Measurements from ENCODE around the gene PPIF.

The PPIF gene

DNA sequence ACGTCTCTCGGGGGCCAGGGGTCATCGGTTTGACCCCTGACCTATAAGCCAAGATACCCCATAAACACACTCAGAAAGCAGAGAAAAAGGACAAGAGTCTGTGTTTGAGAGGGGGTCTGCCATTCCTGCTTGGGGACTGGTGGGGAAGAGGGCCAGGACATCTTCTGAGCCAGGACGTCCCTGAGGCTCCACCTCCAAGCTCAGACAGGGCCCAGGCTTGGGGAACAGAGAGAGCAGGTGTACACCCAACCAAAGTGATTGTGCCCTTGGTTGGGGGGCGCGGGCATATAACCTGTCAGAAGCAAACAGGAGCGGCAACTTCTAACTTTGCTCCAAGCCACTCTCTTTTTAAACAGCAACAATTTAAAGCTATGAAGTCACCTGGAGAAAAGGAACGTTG lies 33.9 kb upstream of the PPIF start:
- in situ Hi-C loops (cut with MboI; ENCODE audit: low sequenced_read_pairs), result no loop called here

DNA sequence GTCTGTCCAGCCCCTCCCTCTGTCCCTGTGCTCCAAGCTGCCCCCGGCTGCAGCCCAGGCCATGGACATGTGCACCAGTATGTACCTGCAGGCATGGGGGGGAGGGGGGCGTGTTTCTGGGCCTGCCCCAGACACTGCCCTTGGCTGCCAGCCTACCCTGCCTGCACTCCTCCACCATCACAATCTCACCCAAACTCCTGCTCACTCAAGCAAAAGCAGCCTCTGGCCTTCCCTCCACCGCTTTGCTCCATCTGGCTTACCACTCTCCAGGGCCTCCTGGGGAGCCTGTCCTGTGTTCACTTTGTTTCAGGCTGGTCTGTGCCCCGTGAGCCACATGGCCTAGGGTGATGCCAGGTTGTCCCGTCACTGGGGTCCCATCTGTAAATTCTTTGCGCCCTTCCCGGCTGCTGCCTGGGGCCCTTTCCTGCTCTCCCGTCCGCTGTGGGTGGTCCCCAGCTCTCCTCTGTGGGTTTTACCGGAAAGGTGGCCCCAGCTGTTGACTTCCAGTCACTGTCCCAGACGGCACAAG lies 33.3 kb upstream of the PPIF start:
- in situ Hi-C loops (cut with MboI; ENCODE audit: low sequenced_read_pairs), result no loop called here

DNA sequence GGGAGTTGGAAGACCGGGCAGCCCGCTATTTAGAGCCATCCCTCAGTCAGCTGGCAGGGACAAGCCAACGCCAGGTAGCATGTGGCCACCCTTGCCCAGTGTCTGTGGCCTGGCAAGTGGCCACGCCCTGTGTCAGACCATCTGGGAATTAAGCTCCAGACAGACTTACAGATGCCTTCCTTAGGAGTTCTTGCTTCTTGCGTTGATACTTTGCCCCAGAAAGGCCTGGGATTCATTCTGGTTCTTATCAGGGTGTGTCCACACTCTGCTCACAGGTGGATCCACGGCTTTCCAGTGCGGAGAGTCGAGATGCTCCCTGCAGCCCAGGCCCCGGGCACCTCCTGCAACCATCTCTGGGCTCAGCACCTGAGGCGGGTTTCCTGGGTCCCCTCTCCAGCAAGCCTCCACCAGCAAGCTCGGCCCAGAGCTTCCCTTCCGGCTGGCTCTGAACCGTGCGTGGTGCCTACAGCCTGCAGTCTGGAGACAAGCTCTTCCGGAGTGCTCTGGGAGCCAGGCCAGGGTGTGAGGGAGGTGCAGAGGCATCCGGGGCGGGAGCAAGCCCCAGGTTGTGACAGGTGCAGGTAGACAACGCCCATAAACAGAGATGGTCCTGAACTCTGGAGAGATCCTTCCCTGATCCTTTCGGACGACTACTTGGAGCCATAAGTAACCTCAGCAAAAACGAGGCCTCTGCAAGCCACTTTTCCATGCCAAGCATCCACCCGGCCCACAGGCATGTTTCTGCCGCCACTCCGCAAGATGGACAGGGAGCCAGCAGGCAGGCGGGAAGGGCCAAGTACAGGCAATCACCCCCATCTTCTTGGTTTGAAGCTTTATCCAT lies 32.3 kb upstream of the PPIF start:
- in situ Hi-C loops (cut with MboI; ENCODE audit: low sequenced_read_pairs), result no loop called here

DNA sequence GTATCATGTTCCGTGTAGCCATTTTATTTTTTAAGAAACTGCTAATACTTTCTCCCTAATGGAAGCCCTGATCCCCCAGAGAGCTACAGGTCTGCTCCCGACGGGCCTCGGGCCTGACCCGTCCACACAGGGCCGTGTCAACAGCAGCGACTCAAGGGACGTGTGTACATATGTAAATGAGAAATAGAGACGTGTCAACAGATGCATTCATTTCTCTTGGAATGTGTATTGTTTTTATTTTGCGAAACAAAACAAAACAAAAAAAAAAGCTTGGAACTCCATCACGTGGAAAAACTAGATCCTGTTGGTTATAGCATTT lies 31.7 kb upstream of the PPIF start:
- in situ Hi-C loops (cut with MboI; ENCODE audit: low sequenced_read_pairs), result no loop called here

DNA sequence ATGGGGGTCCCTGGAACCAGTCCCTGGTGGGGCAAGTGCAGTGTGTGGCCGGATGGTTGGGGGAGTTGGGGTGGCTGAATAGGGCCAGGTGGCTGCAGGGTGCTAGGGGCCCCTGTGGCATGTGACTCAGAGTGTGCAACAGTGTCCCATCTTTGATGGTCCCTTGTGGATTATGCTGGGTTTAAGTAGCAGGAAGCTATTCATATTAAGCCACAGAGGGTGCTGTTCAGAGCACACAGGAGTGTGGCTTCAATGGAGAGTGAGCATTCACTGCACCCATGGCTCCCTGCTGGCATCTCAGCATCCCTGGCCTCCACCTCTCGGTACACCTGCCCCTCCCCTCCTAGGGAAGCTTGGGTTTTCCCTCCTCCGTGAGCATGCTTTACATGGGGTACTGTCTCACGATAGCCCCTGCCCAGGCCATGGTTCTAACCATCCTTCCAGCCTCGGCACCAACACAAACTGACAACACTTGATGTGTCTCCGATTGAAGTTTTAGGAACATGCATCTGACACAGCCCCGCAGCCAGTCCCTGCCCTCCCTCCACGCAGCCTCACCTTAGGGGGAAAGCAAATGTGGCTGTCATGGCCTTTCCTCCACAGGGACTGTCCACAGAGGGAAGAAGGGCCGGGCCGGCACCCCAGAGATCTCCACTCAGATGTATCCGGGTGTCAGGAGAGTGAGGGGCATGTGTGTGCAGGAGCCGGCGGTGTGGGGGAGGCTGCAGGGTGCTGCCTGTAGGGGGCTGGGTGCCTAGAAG lies 30.4 kb upstream of the PPIF start:
- in situ Hi-C loops (cut with MboI; ENCODE audit: low sequenced_read_pairs), result no loop called here

DNA sequence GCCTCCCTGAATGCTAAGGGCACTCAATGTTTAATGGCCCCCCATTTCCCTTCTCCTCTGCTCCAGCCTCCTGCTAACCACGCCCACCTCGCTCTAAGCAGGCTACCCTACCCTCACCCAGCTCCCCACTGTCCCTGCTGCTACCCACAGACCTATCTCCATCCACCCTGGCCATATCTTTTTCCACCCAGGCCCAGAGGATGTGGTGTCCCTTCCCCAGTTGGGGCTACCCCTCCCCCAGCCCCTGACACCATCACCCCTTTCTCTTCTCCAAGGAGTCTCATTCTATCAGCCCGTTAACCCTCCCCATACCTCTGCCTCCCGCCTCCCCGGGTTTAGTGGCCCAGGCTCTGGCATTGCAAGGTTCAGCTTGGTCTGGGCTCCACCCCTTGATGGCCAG lies 28.9 kb upstream of the PPIF start:
- in situ Hi-C loops (cut with MboI; ENCODE audit: low sequenced_read_pairs), result no loop called here

DNA sequence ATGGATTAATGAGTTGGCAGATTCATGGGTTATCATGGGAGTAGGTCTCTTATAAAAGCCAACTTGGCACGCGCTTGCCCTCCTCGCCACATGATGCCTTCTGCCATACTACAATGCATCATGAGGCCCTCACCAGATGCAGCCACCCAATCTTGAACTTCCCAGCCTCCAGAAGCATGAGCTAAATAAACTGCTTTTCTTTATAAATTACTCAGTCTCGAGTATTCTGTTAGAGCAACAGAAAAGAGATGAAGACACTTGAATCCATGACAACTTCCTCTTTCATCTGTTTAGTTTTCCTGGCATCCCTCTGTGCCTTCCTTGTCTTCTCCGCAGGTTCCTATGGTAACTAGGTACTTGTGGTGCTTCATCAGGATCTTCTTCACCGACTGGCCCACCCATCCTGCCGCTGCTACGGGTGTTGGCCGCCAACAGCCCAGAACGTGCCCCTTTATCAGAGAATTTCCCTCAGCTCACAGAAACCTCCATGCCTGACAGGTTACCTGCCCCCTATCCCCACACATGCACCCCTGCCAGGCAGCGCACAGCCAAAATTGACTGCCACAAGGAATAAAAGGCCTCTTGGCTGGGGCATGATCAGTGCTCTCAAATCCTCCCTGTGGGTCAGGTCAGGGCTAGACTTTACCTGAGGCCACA lies 28.0 kb upstream of the PPIF start:
- in situ Hi-C loops (cut with MboI; ENCODE audit: low sequenced_read_pairs), result no loop called here

DNA sequence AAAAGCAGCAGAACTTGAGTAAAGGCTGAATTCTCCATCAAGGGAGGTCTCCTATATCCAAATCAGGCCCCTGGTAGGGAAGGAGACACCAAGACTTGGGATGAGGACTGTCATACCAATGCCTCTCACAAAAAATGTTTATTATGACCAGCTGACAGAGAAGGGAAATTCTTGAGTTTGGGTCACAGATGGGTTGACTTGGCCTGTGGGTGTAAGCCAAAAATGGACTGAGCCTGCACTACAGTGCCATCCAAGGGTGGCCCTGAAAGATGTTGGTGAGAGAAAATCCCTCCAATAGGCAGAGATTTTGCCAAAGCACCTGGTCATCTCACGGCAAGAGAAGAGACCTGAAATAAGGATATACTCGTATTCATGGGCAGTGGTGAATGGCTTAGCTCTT lies 27.0 kb upstream of the PPIF start:
- in situ Hi-C loops (cut with MboI; ENCODE audit: low sequenced_read_pairs), result no loop called here

DNA sequence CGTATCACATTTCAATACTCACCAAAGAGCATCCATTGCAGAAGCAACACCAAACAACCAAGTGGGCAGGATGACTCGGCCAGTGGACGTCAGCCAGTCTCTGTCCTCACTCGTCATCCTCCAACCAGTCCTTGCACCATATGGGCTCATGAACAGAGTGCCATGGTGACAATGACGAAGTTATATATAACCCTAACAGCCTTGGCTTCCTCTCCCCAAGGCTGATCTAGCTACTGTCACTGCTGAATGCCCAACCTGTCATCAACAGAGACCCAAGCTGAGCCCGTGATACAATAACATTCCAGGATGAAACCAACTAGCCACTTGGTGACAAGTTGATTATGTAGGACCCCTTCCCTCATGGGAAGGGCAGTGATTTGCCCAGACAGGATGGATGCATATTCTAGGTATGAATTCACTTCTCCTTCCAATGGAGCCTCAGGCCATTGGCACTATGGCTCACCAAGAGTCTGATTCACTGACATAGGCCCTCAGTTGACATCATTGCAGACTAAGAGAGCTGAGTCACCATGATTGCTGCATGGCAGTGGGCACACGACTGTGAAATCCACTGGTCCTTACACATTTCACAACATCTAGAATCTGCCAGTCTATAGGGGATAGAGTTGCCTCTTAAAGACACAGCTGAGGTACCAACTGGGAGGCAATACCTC lies 26.3 kb upstream of the PPIF start:
- in situ Hi-C loops (cut with MboI; ENCODE audit: low sequenced_read_pairs), result no loop called here

DNA sequence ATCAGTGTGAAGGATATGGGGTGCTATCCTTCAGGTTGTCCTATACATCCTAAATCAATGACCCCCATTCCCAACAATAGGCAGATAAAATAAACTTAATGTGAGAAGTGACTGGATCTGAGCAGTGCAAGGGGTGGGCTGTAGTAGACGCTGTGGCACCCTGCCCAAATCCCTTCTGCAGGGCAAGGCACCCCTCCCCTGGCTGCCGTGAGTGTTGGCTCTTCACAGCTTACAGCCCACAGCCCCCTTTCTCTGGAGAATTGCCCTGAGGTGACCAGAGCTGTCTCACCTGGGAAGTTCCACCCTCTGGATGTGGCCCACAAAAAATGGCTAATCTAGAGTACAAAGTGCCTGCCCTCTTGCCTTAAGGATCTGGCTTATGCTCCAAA lies 25.8 kb upstream of the PPIF start:
- in situ Hi-C loops (cut with MboI; ENCODE audit: low sequenced_read_pairs), result no loop called here

DNA sequence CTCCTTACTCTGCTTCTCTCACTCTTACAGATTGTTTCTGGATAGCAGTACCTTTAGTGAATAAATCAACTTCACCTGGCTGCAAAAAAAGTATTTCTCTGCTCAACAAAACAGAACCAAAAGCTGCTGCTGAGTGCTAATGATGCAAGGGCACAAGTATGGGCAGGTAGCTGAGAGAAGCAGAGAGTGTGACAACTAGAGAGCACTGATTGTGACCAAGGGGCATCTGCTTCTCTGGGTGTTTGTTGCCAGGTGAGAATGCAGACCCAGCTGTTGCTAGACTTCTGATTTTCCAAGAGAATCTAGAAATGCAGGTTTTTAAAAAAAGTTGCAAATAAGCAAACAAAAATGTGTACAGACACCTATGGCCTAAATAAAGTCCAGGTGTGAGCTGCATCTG lies 25.3 kb upstream of the PPIF start:
- in situ Hi-C loops (cut with MboI; ENCODE audit: low sequenced_read_pairs), result no loop called here

DNA sequence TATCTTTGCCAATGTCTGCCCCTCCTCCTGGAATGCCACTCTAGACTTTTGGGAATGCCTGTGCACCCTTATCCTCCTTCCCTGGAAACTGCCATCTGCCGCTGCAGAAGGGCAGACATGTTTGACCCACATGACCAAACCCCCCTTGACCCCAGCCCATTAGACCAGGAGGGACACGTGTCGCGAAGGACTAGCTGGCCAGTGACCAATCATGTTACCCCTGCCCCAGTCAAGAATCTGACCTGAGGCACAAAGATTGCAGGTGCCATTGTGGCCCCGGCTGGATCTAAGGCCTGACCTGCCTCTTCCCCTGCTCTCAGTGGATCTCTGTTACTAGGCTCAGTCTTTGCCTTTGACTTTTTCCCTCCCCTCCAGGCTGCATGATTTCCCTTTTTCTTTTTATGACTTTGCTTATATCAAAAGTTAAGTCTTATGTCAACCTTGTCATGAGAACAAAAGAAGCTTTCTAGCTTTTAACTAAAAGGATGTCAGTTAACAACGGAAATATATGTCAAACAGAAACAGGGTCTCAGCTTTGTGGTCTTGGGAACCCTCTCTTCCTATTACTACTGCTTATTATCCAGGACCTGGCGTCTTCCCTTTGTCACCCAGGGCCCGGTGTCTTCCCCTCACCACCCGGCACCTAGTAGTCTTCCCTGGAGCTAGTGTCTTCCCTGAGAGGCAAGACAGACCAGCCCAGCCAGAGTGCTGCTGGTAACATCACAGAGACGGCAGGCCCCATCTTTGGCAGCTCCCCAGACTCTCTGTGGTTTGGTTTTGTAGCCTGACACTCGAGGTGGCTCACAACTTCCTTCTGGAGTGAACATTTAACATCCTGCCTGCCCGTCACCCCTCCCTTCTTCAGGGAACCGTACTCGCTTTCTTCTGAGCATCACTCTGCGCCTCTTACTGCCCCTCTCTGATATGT lies 24.4 kb upstream of the PPIF start:
- in situ Hi-C loops (cut with MboI; ENCODE audit: low sequenced_read_pairs), result no loop called here

DNA sequence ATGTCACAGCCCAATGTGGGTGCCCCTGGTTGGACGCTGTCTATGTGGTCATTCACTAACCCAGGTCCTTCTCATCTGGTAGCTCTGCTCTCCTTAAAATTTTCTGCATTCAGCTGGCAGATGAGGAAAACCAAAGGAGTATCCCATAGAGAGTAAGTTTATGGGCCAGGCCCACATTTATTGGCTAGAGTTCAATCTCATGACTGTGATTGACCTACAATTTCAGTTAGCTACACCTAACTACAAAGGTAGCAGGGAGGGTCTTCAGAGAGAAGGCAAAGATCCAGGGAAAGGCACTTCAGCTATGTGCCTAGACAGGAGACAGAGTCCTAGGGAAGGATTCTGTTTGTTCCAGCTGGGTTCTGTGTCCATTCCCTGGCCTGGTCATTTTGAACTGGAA lies 23.7 kb upstream of the PPIF start:
- in situ Hi-C loops (cut with MboI; ENCODE audit: low sequenced_read_pairs), result no loop called here

DNA sequence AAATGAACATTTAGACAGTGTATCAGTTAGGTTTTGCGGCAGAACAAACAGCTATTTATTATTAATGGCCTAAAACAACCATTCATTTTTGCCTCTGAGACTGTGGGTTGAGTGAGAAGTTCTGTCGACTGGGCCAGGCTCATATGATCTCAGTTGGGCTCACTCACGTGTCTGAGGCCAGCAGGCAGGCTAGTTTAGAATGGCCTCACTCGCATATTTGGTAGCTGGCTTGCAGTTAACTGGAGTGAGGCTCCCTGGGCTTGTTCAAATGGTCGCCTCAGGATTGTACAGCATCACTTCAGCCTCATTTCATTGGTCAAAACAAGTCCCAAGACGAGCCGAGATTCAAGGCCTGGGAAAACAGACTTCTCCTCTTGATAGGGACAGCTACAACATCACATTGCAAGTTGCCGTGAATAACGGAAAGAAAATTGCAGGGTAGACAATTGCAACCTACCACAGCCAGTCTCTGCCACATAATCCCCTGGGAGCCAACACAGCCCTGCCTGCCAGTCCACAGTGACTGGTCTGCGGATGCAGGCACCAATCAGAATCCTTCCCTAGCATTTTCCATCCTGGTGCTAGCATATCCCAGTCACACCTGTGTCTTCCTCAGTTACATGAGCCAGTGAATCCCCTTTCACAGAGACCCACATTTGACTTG lies 23.1 kb upstream of the PPIF start:
- in situ Hi-C loops (cut with MboI; ENCODE audit: low sequenced_read_pairs), result no loop called here

DNA sequence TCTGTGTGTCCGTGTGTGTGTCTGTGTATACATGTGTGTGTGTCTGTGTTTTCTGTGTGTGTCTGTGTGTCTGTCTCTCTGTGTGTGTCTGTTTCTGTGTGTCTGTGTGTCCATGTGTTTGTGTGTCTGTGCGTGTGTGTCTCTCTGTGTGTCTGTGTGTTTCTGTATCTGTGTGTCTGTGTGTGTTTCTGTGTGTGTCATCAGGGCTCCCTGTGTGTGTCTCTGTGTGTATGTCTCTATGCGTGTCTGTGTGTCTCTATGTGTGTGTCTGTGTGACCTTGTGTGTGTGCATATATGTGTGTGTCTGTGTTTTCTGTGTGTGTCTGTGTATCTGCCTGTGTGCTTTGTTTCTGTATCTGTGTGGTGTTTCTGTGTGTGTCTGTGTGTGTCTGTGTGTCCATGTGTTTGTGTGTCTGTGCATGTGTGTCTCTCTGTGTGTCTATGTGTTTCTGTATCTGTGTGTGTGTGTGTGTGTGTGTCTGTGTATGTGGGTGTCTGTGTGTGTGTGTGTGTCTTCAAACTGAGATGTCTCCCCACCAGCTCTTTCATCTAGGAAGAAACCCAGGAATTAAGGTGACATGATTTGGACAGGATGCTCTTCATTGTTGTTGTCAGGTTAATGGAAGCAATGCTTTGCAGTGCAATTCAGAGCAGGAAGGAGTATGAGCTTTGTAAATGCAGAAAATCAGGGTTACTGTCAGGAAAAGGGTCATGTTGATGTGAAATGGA lies 20.7 kb upstream of the PPIF start:
- in situ Hi-C loops (cut with MboI; ENCODE audit: low sequenced_read_pairs), result no loop called here

DNA sequence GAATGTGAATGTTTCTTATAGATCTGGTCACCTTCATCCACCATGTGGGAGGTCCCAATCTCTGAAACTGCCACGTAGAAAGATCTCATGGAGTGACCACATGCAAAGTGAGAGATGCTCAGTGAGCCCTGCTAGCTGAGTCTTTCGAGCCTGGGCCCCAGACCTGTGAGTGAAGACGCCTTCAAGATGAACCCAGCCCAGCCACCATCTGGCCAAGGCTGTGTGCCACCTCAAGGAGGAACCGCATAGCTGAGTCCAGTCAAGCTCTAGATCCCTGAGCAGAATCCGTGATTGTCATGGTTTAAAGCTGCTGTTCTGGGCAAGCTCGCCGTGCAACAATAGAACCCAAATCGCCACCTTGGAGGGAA lies 20.2 kb upstream of the PPIF start:
- in situ Hi-C loops (cut with MboI; ENCODE audit: low sequenced_read_pairs), result no loop called here

DNA sequence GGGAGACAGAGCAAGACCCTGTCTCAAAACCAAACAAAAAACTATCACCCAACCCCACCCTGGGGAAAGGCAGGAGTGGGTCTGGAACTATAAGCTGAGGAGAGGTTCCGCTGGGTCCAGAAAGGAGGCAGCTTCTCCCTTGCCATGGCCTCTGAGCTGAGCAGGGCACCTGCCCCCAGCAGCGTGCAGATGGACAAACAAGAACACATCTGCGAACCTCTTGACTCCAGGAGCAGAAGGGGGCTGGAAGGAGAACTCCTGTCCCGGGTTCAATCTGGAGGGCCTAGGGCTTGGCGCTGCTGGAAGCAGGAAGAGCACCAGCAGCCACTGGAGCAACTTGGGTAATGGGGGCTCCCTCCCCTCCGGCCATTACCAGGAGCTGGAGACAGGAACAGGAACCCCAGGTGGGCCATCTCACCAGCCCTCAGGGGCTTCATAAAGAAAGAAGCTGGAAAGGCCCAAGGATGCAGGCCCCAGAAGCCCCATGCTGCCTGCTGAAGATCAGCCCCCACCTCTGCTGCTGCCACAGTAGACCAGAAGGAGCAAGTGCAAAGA lies 19.0 kb upstream of the PPIF start:
- in situ Hi-C loops (cut with MboI; ENCODE audit: low sequenced_read_pairs), result no loop called here

DNA sequence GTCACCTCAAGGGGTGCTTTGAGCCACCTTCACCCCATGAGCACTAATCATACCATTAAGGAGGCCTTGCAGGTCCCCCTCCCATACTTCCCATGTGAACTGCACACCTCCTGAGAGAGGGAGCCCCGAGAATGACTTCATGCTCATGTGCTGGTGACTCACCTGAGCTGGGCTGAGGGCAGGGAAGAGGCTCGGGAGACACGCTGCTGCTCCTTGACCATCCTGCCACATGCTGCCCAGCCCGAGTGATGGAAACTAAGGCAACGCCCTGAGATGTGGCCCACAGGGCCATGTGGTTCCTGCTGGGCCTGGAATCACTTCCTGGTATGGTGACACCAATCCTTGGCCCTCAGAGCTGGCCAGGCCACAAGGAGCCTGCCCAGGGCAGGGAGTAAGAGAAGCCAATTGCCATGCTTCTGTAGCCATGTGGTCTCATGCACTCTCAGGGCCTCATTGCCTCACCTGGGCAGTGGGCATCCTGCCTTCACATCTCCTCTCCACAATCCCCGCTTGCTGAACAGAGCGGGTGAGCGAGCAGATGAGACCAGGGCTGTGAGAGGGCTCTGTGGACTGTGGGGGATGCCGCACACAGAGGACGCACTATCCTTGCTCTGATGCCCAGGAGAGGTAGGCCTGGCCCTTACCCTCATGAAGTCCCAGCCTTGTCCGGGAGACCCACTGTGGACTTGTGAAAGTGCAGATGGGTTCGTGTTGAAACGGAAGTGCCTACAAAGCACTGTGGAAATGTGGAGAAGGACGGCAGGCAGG lies 18.3 kb upstream of the PPIF start:
- in situ Hi-C loops (cut with MboI; ENCODE audit: low sequenced_read_pairs), result no loop called here
